Measurements from ENCODE around the gene GAS2.

The GAS2 gene

DNA sequence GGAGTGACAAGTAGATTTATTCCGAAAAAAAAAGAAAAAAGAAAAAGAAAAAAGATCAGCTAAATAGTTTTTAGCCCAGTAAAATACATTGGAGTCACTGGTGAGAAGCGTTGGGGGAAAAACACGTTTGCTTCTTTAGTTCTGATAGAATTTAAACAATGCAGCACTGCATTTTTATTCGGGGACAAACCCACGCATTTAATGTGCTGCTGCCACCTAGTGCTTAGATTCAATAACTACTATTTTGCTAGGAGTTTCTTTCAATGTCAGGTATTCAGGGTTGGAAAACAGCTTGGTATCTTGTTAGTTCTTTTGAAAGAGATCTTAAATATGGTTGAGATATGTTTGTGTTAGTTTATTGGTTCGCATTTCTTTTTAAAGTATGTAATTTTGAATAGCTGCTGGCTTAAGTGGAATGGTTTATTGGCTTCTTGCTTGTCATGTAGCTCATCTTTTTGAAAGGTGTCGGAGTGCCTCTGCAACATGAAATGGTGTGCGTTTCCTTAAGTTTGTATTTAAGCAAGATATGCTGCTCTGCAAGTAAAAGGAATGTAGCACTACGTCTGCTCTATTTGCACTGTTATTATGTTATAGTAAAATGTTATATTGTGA is 121.2 kb downstream of the GAS2 start:
- no peak for DNase-seq (ENCODE audit: low read depth)

DNA sequence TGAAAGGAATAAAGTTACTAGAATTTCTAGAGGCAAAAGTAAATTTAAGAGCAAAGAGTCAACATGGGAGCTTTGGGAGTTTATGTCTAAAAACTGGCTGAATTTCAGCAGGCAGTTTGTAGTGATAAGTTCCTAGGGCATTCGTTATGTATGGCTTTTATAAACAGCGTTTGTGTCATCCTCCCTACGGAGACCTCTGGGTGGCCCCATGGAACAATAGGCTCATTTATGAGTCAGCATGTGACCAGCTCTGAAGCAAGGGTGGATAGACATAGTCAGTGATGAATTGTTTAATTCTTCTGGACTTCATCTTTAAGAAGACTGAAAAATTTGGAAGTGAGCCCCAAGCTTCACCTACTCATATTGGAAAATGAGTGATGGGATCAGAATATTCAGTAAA is 126.1 kb downstream of the GAS2 start:
- DNase-seq (ENCODE audit: low read depth) = no peak

DNA sequence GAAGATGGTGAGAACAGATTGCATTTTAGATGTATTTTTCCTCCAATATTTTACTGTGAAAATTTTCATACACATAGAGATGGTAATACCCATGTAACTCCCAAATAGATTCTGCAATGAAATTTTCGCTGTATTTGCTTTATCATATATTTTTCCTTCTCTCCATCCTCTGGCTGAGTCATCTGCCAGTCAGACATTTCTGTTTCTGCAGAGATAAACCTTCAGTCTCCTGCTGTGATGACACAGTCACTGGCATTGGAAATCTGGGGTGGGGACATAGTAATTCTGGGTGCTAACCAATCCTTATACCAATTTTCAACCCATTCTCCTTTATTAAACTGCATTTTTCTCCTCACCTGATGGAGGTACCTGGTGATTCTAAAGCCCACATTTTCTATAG is 129.5 kb downstream of the GAS2 start:
- DNase-seq (ENCODE audit: low read depth) = no peak

DNA sequence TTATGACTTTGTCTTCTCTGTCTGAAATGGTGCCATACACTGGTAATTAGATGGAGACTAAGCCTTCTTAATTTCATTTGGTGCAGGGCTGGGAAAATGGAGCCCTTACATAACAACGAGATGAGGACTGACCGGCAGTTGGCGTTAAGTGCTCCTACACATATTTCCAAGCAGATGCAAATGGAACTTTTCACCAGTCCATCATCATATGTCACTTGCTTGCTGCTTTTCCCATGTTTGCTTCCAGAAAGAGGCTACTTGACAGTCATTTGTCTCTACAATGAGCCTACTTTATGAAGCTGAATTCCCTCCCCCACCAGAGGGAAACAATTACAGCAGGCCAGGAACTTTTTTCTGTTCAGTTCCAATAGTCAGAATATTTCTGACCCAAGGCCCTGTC is 130.6 kb downstream of the GAS2 start:
- DNase-seq (ENCODE audit: low read depth) = no peak

DNA sequence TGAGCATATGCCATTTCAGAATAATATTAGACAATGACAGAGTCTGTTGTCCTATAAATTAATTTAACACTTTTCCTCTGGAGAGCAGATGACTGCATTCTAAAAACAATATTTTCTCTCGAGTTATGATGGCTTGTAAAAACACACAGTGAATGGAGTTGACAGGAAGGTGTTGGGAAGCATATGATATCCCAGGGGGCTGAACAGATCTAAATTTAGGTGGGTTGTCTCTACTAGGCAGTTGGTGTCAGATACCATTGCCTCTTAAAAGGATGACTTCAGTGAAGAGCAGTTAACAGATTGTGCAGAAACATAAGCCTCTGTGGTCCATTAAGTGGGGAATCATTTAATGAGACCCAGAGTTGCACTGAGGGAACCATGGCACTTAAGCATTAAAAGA is 132.5 kb downstream of the GAS2 start:
- no peak for DNase-seq (ENCODE audit: low read depth)

DNA sequence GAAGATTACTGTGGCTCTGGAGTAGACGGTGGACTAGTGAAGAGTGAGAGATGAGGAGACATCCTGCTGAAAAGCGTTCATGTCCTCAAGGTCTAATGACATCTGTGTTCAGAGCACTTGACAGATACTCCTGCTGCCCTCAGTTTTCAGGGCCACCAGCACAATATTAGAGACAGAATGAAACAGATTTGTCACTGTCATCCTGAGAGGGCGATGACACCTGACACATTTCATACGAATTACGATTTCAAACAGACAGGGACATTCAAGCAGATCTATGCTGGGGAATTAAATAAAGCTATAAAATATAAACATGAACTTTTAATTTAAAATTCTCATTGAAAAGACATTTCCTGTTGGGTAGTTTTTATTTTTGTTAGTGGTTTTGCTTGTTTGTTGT is 134.1 kb downstream of the GAS2 start:
- DNase-seq (ENCODE audit: low read depth) = no peak

DNA sequence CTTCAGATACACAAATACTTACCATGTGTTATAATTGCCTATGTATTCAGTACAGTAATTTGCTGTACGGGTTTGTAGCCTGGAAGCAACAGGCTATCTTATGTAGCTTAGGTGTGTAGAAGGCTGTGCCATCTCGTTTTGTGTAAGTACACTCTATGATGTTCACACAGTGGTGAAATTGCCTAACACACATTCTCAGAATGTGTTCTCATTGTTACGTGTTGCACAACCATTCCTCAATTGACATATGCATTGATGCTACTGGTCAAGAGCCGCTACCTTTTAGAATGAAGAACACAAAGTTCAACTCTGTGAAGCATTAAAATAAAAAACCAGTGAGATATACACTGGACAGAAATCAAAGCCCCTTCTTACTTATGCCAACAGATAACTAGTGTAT is 136.4 kb downstream of the GAS2 start:
- no peak for DNase-seq (ENCODE audit: low read depth)

DNA sequence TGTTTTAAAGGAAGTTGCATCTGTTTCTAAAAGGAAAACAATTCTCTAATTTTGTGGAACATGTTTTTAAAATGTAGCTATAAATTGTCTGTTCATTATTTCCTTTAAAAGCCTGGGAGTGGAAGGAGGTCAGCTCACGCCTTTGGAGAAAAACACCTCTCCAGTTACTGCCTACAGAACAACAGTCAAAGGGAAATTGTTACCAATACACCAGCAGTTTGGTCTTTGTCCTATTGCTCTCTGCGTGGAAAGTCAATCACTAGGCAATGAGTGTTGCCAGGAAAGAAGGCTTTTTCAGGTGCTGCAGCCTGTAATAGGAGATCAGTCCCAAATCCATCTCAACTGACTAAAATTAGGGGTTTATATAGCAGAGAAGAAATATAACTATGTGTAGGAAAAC is 141.0 kb downstream of the GAS2 start:
- DNase-seq (ENCODE audit: low read depth) = no peak

DNA sequence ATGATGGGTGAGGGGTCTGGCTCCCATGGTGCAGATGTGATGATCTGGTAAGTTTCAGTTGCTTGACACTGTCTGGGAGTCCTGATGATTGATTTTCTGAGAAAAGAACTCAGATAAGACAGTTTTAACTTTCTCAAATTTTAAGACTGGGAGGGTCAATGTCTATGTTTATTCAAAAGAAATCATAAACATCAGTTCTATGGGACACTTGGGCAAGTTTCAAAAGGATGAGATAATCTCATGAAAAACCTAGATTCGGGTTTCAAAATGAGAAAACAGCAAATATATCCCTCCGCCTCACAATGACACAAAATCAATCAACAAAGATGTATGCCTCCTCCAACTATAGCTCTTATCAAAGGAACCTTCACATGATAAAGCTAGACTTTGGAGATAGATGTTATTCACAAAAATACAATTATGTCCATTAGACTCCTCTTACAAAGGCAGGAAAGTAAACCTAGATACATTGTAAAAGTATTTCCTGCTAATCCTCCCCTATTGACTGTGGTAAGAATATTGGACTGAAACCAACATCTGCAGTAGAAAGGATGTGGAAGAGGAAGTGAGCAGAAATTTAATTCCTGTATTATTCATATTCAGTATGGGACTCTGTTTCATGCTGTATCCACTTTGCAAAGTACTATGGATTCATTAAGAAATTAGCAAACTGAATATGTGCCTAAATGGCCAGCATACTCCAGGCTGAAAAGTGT is 141.6 kb downstream of the GAS2 start:
- DNase-seq (ENCODE audit: low read depth) = no peak

DNA sequence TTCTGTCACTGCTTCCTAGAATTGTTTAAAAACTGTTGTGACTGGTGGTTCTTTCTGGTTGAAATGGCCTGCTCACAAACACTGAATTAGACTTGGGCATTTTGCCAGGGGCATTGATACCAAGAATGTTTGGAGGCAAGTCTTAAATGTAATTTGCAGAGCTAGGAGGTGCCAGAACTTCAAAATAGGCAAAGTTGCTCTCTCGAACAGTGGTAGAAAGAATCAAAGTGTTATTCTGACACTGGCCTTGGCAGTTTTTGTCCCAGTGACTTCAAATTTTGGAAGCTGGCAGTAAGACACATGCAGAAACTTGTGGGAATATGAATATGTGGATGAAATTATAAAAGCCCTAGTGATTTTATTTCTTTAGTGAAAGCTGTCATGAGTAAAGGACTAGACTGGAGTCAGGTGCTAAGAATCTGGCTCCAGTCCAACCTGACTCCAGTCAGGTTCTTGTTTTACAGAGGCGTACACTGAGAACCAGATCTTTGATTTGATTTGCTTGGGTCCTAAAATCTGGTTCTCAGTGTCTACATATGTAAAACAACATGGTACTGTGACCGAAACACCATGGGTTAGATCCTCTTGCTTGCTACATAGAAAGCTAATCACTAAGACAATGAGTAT is 142.3 kb downstream of the GAS2 start:
- no peak for DNase-seq (ENCODE audit: low read depth)

DNA sequence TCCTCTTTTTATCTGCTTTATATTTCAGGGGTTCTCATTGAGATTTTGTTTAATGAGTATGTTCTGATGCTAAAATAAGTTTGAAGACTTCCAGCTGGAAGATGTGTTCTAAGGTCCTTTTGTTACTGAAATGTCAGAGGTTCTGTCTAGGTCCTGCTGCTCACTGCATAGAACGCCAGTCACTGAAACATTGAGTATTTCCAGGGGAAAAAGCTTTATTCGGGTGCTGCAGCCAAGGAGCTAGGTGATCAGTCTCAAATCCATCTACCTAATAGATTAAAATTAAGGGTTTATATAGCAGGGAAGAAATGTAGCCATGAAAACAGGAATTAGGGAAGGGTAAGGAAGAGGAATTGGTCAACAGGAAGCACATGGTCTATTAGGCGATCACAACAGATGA is 143.5 kb downstream of the GAS2 start:
- no peak for DNase-seq (ENCODE audit: low read depth)

DNA sequence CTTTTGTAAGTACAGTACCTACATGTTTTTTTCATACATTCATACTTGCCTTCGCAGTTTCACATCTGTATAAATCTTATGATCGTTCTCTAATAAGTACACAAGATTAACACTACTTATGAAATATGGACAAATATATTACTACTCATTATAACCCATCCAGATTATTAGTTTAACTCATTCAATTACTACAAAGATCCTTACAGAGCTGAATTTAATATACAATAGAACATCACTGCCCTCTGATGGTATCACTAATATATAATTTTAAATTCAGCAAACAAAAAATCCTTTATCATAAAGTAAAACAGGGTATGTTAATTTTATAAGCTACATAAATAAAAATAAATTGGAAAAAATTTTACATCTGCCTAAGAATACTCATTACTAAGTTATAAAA is 155.8 kb downstream of the GAS2 start:
- DNase-seq (ENCODE audit: low read depth) = no peak

DNA sequence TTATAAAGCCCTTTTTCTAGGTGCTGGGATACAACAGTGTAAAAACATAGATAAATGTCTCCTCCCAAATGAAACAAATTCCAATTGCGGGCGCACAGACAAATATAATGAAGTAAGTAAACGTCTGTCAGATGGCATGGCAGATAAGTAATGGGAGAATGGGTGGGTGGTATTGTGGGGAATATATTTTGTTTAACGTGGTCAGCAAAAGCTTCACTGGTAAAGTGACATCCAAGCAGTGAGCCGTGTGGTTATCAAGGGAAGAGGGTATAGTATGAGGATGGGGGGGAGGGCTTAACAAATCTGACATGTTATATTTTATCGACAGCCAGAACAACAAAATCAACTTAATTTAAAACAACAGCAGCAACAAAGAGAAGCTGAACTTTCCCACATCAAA is 162.0 kb downstream of the GAS2 start:
- DNase-seq (ENCODE audit: low read depth) = no peak

DNA sequence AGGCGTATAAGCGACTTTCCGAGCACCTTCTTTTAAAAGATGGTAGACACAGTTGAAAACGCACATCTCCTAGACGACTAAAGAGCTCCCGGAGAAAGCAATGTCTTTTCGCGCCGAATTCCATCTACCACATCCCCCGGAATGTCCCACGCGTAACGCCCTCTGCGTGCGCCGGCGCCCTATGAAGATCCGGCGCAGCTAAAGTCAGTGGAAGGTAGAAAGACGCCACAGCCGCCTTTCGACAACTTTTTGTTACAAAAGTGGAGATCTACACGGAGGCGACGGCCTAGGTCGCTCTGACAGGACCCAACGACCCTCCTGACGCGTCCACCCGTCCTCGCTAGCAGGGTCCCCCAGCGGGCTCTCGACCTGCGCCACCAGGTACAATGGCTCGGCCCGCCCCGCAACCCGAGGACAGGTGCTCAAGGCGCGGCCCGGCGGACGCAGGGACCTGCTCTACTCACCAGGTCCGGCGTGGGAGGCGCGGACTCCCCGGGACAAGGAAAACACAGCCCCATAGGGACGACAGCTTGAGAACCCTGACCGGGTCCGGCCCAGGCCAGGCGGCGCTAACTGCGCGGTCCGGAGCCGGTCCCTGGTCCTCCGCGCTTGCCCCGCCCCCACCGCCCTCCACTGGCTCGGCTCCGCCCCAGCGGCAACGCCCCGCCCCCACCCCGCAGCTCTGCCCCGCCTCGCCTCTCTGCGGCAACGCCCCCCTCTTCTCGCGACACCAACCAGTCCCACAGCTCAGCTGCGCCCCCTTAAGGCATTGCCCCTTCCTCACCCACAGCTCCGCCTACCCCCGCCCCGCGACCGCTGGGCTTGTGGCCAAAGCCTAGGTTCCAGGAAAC is 163.0 kb downstream of the GAS2 start, which contains the start of gene SVIP:
TSS of gene SVIP (minus strand) at position 571 of the 851 bp plus-strand sequence. CDS start at position 518, 53 bp downstream.
- peak; percentile 89 for DNase-seq (ENCODE audit: low read depth)

DNA sequence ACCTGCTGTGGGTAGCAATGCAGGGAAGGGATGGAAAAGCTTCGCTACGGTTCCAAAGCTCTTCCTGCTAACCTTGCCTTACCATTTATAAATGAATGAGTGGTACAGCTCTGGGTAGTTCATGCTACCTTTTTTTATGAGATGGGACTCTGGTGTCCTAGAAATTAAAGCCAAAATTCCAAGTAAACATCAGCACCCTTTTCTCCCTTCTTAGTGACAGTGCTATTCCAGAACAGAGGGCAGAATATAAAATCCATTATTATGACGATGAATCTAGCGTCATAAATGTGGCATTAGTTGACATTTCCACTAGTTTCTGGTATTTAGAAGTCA is 163.6 kb downstream of the GAS2 start:
- DNase-seq (ENCODE audit: low read depth) = no peak

DNA sequence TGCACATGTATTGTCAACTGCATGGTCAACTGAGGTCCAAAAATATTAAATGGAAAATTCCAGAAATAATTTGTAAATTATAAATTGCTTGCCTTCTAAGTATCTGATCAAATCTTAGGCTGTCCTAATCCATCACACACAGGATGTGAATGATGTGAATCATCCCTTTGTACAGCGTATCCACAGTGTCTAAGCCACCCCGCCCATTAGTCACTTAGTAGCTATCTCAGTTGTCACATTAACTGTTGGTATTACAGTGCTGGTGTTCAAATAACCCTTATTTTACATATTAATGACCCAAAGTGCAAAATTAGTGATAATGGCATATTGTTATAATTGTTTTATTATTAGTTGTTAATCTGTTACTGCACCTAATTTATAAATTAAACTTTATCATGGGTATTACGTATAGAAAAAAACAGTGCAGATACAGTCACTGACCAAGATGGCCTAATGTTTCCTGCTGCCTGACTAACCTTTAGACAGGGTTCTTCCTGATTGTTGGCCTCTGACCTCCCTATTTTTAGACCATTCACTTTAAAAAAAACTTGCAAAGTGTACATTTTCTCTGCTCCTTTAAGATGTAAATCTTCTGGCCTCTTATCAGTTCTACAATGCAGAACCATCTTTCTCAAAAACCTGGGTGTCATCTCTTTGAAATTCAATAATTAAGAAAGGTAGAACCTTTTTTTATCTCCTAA is 166.1 kb downstream of the GAS2 start:
- DNase-seq (ENCODE audit: low read depth) = no peak

DNA sequence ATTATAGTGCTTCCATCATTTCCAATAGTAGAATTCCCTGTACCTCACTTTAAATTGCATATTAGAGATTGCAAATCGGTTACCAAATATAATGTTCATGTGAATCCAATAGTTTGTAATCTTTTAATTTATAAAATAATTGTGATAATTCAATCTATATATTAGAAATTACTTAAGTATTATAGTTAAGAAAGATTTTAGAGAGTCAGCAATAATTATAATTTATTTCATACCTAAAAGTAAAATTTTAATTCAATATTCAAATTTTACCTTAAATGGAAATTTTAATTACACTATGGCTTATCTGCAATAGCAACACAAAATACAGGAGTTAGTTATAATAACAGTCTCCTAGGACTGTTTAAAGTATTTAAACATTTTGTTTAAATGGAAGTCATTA is 180.3 kb downstream of the GAS2 start:
- no peak for DNase-seq (ENCODE audit: low read depth)

DNA sequence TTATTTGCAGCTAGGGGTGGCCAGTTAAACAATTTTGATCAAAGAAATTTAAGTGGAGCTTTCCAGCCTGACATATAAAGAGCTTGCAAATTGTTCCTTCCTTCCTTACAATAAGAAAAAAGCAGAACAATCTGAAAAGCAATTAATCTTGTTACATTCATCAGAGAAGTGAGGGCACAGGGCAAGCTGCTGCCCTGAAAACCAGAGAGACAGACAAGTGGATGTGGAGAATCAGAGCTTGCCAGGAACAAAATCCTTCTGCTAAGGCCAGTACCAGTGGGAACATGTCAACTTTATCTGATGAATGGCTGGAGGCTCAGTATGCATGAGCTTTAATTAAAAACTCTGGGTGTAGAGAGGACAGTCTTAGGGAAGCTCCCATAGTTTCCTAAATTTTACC is 185.1 kb downstream of the GAS2 start:
- no peak for DNase-seq (ENCODE audit: low read depth)

DNA sequence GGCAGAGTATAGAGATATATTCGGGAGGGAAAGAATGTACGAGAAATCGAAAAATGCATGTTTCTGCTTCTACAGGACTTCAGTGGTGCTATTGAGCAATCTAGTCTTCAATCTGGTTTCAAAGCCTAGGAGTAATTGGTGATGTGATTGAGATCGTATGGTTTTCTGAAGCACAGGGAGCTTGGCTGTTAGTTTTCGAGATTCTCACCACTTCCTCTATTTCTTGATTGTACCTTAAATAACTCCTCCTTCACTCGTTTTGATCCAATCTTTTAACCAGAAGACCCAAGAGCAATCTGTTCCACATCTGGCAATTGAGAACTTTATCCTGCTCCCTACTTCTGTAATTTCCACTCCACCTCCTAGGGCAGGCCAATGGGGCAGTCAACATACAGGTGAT is 193.3 kb downstream of the GAS2 start:
- DNase-seq (ENCODE audit: low read depth) = no peak

DNA sequence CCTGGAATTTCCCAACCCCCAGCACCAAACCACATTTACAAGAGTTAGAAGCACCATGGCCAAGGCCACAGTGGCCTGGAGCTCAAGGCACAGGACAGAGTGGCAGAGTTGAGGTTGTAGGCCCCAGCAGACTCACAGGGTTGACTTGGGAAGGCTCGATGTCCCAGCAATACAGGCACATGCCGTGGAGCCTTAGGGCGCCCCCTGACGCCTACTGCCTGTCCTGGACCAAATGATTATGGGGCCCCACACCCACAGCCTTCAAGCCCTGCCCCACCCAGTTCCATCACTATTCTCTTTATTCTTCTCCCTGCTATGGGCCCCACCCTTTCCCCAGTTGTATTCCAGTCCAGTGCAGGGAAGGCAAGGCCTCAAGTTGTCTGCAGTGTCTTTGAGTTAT is 193.8 kb downstream of the GAS2 start, which contains the start of gene CCDC179:
TSS of gene CCDC179 (minus strand) at position 234 of the 400 bp plus-strand sequence. CDS start at position 181, 53 bp downstream.
- no peak for DNase-seq (ENCODE audit: low read depth)
